ENCODE measurements around the gene WDFY3. TPM values are rescaled to one million over a fixed set of nuclear protein-coding genes. Genes with fewer than 3 reads are reported as not detected.

The WDFY3 gene
- total and polyA plus RNA-seq, 9 donors, result 13.2 to 90.0 (median 77.4) TPM

DNA sequence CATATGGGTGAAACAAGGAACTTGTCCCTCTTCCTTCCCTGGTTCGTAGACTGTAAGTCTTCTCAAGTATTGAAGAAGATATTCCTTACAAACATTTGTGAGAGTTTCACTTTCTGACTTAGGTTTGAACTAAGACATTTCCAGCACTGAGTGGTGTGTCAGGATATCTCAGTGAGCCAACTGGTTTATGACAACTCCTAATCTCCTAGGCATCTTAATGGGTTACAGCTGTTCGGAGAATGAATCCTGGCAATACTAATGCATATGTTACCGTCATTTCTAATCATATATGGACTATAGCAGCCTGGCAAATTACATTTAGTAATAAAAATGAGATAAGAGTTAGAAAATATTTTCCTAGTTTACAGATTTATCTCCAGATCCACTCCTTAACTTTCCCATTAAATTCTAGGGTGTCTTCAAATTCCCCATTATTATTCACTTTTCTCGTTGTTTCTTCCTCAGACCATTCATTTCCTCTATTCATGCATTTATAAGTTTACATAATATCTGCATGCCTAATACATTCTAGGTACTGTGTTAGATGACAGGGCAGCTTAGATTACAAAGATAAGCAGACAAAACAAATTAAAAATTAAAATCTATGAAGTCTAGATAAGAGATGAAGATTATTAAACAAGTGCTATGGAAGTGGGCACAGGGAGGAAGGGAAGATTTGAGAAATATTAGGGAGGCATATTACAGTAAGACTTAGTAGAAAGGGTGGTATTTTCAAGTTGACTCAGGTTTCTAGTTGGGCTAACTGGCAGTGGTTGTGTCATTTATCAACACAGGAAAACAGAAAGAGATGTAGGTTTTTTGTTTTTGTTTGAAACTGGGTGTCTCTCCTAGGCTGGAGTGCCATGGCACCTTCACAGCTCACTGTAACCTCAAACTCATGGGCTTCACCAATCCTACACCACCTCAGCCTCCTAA, 173.9 kb downstream of the WDFY3 start:
- TF ChIP-seq, protein P1, sequence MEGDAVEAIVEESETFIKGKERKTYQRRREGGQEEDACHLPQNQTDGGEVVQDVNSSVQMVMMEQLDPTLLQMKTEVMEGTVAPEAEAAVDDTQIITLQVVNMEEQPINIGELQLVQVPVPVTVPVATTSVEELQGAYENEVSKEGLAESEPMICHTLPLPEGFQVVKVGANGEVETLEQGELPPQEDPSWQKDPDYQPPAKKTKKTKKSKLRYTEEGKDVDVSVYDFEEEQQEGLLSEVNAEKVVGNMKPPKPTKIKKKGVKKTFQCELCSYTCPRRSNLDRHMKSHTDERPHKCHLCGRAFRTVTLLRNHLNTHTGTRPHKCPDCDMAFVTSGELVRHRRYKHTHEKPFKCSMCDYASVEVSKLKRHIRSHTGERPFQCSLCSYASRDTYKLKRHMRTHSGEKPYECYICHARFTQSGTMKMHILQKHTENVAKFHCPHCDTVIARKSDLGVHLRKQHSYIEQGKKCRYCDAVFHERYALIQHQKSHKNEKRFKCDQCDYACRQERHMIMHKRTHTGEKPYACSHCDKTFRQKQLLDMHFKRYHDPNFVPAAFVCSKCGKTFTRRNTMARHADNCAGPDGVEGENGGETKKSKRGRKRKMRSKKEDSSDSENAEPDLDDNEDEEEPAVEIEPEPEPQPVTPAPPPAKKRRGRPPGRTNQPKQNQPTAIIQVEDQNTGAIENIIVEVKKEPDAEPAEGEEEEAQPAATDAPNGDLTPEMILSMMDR (IDR thresholded peaks at IDR 0.05), result no peak
- TF ChIP-seq POLR2A (IDR thresholded peaks at IDR 0.05), result no peak
- TF ChIP-seq EP300 (IDR thresholded peaks at IDR 0.05), result no peak
- Histone ChIP-seq H3K4me1 (ENCODE audit: insufficient read depth) (no peaks in the 10 kb centered on the region), H3K36me3 (no peaks in the 10 kb centered on the region), H3K4me3 (no peak overlapping the region), H3K9me3 (no peaks in the 10 kb centered on the region), H3K27ac (no peak overlapping the region), H3K27me3 (no peaks in the 10 kb centered on the region)
- no peak for DNase-seq
- 87 to 92% (median 88%) methylated on average over 4 of the region's 4 CpGs for WGBS, 3 donors
- intact Hi-C loops (cut with DNase I), result no loop called here

DNA sequence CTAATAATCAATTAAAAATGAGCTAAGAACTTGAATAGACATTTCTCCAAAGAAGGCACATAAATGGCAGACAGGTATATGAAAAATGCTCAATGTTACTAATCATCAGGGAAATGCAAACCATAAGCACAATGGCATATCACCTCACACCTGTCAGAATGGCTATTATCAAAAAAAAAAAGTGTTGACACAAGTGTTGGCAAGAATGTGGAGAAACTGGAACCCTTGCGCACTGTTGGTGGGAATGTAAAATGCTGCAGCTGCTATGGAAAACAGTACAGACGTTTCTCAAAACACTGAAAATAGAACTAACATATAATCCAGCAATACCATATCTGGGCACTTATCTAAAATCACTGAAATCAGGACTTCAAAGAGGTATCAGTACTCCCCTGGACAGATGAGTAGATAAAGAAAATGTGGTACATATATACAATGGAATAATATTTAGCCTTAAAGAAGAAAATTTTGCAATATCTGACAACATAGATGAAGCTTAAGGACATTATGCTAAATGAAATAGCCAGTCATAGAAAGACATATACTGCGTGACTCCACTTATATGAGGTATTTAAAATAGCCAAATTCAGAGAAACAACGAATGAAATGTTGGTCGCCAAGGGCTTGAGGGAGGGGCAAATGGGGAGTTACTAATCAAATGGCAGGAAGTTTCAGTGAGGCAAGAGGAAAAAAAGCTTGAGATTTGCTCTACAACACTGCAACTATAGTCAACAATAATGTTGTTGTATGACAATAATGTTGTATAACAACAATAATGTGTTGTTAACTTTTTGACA, 175.5 kb downstream of the WDFY3 start:
- Histone ChIP-seq H3K4me1 (ENCODE audit: insufficient read depth) (no peaks in the 10 kb centered on the region), H3K36me3 (no peaks in the 10 kb centered on the region), H3K27ac (no peak overlapping the region), H3K4me3 (no peak overlapping the region), H3K27me3 (no peaks in the 10 kb centered on the region), H3K9me3 (no peaks in the 10 kb centered on the region)
- WGBS, 3 donors, result 85 to 91% (median 87%) methylated on average over 5 of the region's 5 CpGs
- TF ChIP-seq EP300 (IDR thresholded peaks at IDR 0.05) (no peak), POLR2A (IDR thresholded peaks at IDR 0.05) (no peak)
- TF ChIP-seq, protein P1 (IDR thresholded peaks at IDR 0.05), result no peak
- no peak for DNase-seq
- intact Hi-C loops (cut with DNase I), result no loop called here

DNA sequence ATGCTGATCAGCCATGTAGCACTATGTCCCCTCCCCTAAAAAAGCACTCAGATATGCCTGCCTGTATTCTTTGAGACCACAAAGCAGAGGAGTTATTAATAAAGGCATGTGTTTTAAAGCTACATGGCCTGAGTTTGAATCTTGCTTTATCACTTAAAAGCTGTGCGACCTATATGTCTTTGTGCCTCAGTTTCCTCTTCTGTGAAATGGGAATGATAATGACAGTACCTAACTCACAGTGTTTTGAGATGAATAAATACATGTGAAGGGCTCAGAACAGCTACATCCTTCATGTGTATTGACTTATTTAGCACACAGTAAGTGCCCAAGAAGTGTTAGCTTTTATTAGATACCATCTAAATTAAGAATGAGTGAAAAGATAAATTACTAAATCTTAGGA, 180.0 kb downstream of the WDFY3 start:
- H3K4me1 ChIP-seq (ENCODE audit: insufficient read depth), result no peaks in the 10 kb centered on the region
- H3K36me3 ChIP-seq, result no peaks in the 10 kb centered on the region
- H3K4me3 ChIP-seq, result no peak overlapping the region
- intact Hi-C loops (cut with DNase I), result no loop called here
- DNase-seq, result no peak
- H3K27ac ChIP-seq, result no peak overlapping the region
- no peaks in the 10 kb centered on the region for H3K27me3 ChIP-seq
- no peaks in the 10 kb centered on the region for H3K9me3 ChIP-seq
- TF ChIP-seq, protein P1 (IDR thresholded peaks at IDR 0.05), result no peak
- TF ChIP-seq EP300 (IDR thresholded peaks at IDR 0.05) (no peak), POLR2A (IDR thresholded peaks at IDR 0.05) (no peak)
- WGBS, 3 donors, result 95 to 100% (median 96%) methylated on average over 1 of the region's 1 CpG

DNA sequence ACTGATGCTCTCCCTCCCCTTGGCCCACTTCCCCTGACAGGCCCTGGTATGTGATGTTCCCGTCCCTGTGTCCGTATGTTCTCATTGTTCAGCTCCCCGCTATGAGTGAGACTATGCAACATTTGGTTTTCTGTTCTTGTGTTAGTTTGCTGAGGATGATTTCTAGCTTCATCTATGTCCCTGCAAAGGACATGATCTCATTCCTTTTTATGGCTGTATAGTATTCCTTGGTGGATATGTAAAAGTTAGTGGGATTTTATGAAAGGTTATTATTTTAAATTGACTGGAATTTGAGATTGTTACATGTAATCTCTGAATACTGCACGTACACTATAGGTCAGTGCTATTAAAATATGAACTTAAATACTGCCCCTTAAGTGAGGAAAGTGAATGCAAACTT, 184.0 kb downstream of the WDFY3 start:
- intact Hi-C loops (cut with DNase I), result no loop called here
- TF ChIP-seq, protein P1 (IDR thresholded peaks at IDR 0.05), result no peak
- TF ChIP-seq POLR2A (IDR thresholded peaks at IDR 0.05), result no peak
- no peak for TF ChIP-seq EP300 (IDR thresholded peaks at IDR 0.05)
- no peak for DNase-seq
- Histone ChIP-seq H3K4me1 (ENCODE audit: insufficient read depth) (no peaks in the 10 kb centered on the region), H3K36me3 (no peaks in the 10 kb centered on the region), H3K27me3 (no peaks in the 10 kb centered on the region), H3K4me3 (no peak overlapping the region), H3K27ac (no peak overlapping the region), H3K9me3 (no peaks in the 10 kb centered on the region)
- WGBS, 3 donors, result 95 to 100% (median 98%) methylated on average over 4 of the region's 4 CpGs
